Activated CD8-positive, alpha-beta memory T cell treated with anti-CD3 and anti-CD28 coated beads for 24 hours (primary cell): ENCODE measurements around the gene SPAG5.

ENCODE experiments used
- DNase-seq: peaks from one replicate; pipeline ENCODE4 v3.0.0-alpha.2; 2020

The SPAG5 gene

DNA sequence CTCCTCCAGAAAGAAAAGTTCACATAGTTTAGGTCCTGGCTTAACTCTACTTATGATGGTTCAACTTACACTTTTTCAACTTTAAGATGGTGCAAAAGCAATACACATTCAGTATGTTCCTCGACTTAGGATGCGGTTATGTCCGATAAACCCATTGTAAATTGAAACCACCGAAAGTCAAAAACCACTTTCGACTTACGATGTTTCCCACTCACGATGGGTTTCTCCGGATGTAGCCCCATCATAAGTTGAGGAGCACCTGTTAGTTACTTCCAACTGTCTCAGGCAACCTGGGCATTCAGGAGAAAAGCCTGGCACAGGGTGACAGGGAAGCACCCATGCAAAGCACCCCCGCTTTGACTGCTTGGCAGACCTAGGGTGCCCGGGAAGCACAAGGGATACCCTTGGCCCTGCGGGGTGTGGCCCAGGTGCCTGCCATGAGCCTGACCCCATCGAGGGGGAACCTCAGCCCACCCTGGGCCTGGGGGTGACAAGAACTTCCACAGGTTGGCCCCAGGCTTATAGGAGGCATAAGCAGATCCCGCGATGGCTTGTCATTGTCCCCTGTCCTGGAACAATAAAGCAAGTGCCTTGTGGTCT lies 60.4 kb downstream of the SPAG5 start:
- DNase-seq = no peak

DNA sequence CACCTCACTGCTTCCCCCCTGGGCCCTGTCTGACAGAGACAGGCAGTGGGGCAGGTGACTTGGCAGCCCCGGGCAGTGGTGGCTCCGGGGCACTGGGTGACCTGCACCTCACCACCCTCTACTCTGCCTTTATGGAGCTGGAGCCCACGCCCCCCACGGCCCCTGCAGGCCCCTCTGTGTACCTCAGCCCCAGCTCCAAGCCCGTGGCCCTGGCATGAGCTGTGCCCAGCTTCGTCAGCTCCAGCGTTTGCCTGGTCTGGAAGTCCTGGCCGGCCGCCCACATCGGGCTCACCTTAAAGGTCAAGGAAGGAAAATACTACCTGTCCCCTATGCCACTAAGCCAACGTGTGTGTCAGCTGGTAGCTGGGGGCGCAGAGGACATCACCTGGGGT lies 61.6 kb downstream of the SPAG5 start:
- no peak for DNase-seq

DNA sequence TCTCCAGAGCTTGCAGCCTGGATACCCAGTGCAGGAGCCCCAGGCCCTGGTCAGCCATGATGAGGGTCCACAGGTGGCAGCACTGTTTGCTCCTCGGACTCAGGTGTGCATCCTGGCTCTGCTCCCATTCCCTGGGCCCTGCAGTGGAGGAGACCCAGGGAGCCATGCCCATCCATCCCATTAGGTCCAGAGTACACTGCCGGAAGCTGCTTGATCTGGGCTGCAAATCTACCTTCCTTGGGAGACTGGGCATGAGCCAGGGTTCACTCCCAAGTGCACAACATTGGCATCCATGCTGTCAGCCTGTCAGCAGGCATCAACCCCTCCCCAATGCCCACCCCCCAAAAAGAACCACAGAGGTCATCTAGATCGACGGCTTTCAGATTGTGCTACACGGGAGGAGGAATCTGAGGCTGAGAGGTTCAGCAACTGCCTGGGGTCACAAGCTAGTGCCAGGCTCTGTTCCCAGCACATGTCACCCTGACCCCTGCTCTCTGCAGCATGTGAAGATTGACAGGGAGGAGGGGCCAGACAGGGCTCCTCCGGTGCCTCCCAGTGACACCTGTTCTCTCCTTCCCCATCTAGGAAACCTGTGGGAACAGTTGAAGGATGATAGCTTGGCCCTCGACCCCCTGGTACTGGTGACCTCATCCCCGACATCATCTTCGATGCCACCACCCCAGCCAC lies 62.1 kb downstream of the SPAG5 start:
- DNase-seq = no peak

DNA sequence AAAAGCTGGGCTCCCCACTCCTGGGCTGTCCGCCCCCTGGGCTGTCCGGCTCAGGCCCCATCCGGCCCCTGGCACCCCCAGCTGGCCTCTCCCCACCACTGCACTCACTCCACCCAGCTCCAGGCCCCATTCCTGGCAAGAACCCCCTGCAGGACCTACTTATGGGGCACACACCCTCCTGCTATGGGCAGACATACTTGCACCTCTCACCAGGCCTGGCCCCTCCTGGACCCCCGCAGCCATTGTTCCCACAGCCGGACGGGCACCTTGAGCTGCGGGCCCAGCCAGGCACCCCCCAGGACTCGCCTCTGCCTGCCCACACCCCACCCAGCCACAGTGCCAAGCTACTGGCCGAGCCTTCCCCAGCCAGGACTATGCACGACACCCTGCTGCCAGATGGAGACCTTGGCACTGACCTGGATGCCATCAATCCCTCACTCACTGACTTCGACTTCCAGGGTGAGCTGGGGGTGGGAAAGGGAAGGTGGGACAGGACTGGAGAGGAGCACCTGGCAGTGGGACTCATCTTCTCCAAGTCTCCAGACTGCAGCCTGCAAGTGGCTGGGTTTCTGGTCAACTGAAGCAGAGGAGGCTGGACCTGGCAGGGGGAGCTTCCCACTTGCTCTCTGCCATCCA lies 64.0 kb downstream of the SPAG5 start:
- no peak for DNase-seq

DNA sequence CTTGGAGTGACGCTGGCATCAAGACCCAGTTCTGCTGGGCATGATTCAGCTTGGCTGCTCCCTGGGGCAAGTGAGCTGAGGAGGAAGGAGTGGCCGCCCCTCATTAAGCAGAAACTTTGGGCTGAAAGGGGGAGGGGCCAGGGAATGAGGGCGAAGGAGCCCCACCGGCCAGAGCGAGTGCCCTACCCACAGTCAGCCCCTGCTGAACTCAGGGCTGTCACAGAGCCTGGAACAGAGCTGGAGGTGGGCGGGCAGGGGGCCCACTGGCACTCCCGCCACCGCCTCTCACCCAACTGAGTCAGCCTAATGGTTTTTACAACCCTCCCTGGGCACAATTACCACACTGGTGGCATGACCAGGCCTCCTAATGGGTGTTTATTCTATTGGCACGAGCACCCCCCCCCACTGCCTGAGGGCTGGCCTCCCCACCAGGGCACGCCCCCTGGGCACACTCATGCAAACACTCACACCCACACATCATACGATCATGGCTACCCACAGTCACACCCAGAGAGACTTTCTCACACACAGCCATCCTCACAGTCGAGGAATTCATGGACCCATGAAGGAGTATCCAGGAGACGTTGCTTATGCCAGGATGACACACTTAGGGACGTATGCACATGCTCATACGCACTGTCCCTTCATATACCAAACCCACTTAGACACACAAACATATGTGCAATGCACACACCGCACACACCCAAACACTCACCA lies 65.6 kb downstream of the SPAG5 start:
- DNase-seq = no peak

DNA sequence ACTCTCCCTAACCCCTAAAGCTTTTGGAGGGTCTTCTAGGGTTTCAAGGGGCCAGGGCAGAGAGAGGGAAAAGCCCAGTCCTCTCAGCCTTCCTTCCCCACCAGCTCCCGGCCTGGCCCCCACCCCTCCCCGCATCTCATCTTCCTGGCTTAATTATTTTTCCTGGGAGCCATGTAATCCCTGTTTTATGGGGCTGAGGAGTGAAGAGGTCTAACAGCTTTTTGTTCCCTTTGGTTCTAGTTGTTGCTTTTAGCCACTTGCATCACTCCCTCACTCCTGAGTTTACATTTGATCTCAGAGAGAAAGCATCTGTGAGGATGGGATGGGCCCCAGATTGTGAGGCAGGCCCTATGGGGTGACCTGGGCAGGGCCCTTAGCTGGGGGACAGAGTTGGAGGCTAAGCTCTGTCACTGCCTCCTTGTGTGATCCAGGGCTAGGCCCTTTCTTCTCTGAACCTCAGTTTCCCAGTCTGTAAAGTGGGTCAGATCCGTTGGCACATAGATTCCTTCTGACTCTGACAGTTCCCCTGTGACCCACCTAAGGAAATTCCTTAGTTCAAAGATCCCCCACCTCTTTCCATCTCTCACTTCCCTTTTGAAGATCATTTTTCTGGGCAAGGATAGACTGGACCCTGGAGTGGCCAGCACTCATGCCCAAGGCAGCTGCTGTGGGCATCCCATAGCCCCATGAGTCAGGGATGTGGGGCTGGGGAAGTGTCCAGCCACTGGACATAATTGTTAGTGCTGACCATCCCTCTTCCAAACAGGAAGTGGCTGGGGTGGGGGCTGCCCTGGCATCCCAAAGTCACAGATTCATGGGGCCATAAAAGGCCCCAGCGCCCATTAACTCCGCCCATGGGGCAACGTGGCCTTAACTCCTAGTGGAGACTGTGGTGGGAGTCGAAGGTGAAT lies 66.5 kb downstream of the SPAG5 start:
- DNase-seq = no peak

DNA sequence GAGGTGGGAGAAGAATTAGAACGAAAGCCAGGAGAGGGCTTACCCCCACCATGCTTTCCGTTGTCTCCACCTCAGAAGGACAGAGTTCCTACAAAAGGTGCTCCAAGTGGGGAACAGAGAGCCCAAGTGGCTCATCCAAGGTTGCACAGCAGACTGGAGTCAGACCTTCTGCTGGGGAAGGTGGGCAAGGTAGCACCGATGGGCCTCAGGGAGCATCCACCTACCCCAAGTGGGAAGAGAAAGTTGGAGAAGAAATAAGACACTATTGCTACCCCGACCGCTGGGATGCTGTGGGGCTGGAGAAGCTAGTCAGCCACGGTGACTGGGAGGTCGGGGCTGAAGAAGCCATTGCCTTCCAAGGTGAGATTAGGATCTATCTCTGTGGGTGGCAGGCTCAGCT lies 67.9 kb downstream of the SPAG5 start:
- no peak for DNase-seq

DNA sequence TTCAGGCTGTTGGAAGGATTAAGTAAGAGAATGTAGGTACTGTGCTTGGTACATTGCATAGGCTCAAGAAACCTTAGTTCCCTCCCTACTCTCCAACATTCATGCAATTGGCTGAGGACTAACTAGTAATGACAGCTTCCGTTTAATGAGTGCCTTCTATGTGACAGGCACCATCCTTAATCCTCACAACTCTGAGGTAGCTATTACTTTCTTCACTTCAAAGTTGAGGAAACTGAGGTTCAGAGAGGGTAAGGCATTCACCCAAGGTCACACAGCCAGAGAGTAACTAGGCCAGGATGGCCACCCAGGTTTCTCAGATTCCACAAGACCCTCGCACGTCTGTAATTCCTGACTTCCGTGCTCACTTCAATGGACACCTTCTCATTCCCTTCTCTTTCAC lies 68.6 kb downstream of the SPAG5 start:
- DNase-seq = no peak

DNA sequence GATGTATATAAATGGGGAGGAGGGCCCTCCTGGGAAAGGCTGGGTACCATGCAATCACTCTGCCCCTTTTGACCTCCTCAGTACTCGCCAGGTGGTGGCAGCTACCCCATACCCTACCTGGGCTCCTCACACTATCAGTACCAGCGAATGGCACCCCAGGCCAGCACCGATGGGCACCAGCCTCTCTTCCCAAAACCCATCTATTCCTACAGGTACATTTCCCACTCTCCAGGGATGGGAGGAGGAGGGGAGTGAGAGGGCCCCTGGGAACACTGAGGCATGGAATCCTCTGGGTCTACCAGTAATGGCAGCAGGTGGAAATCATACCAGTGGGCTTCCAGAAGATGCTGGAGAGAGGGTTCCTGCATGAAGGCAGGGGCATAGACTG lies 69.8 kb downstream of the SPAG5 start:
- no peak for DNase-seq

DNA sequence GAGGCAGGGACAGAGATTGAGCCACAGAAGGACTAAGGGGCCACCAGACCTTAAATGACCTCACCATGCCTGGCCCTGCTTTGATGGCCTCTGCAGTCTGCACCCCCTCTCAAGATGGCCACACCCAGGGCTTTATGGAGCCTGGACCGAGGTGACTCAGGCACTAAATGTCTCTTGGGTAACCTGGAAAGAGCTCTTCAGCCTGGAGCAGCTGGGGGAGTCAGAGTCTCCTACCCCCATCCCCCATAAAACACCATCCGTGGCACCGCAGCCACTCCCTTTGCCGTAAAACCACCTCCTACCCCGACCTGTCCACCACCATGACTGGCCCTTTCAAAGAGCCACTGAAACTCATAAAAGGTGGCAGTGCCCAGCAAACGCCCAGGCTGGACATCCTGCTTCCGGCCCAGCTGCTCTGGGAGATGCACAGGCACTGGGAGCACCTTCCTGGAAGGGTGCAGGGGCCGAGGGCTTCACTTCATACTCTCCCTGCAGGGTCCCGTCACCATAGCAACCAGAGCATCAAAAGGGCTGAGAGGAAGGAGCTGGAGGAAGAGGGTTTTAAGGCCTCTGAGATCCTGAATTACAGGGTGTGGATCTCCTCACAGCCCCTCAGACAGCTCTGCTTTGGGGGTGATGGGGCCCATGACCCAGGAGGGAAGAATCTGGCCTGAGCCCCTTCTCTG lies 70.4 kb downstream of the SPAG5 start:
- no peak for DNase-seq

DNA sequence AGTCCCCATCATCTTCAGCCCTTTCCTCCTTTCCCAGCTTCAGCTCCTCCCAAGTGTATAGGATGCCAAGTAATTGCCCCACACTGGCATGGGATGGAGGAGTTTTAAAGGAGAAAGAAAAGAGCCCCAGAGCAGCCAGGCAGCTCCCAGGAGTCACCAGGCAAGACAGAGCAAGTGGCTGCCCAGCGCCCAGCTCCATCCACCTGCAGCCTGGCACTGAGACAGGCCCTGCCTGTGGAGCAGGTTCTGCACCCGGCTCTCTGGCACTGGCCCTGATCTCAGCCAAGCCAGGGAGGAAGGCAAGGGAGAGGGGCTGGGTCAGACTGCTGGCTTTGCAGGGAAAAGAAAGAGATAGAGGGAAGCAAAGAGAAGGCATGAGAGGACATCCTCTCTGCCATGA lies 71.0 kb downstream of the SPAG5 start:
- no peak for DNase-seq
